Measurements from ENCODE around the gene CABP2. TPM values are rescaled to one million over a fixed set of nuclear protein-coding genes. Genes with fewer than 3 reads are reported as not detected.
"Not testable (repeated sequence)": the region's sequence is repeated elsewhere in the genome, so short reads cannot be mapped to it uniquely, and the experiment has no call there.

The CABP2 gene
- total and polyA plus RNA-seq, 8 donors: not detected

DNA sequence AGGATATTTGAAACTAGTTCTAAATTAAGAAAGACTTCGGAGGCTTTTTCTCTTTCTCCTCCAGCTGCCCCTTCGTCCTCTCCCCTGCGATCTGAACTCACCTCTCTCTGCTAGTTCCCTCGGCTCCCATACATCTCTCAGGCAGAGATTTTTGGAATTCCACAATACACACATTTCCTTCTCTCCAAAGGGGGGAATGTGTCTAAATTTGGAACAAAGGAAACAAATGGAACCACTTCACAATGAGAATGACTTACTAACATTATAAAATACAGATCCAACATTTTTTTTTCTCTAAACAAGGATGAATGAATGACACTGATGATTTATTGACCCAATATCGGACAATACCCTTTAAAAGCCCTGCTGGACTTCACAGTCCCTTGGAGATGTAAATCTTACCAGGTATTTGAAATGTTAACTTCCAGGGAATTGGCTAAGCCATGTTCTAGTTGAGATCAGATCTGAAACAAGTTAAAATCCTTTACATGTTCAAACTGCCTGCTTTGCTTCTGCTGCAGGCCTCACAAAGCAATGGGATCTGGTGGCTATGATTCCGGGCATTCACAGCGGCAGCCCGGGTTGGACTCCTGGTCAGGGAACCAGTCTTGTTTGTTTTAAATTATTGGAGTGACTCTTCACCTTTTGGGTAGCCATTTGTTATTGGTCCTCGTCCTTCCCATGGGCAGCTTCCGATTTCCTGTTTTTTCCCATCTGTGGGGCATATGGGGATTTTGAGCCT is 39.9 kb upstream of the CABP2 start:
- Histone ChIP-seq H3K4me1 (no peaks in the 10 kb centered on the region), H3K9me3 (no peaks in the 10 kb centered on the region), H3K4me3 (no peak overlapping the region), H3K27me3 (peaks cover 0 to 7% of the 10 kb centered on the region in 2 donors), H3K27ac (no peak overlapping the region), H3K36me3 (no peaks in the 10 kb centered on the region)
- DNase-seq (no peak), ATAC-seq (no peak)
- intact Hi-C loops (cut with DNase I): no loop called here
- TF ChIP-seq, protein P1, sequence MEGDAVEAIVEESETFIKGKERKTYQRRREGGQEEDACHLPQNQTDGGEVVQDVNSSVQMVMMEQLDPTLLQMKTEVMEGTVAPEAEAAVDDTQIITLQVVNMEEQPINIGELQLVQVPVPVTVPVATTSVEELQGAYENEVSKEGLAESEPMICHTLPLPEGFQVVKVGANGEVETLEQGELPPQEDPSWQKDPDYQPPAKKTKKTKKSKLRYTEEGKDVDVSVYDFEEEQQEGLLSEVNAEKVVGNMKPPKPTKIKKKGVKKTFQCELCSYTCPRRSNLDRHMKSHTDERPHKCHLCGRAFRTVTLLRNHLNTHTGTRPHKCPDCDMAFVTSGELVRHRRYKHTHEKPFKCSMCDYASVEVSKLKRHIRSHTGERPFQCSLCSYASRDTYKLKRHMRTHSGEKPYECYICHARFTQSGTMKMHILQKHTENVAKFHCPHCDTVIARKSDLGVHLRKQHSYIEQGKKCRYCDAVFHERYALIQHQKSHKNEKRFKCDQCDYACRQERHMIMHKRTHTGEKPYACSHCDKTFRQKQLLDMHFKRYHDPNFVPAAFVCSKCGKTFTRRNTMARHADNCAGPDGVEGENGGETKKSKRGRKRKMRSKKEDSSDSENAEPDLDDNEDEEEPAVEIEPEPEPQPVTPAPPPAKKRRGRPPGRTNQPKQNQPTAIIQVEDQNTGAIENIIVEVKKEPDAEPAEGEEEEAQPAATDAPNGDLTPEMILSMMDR (IDR thresholded peaks at IDR 0.05): no peak

DNA sequence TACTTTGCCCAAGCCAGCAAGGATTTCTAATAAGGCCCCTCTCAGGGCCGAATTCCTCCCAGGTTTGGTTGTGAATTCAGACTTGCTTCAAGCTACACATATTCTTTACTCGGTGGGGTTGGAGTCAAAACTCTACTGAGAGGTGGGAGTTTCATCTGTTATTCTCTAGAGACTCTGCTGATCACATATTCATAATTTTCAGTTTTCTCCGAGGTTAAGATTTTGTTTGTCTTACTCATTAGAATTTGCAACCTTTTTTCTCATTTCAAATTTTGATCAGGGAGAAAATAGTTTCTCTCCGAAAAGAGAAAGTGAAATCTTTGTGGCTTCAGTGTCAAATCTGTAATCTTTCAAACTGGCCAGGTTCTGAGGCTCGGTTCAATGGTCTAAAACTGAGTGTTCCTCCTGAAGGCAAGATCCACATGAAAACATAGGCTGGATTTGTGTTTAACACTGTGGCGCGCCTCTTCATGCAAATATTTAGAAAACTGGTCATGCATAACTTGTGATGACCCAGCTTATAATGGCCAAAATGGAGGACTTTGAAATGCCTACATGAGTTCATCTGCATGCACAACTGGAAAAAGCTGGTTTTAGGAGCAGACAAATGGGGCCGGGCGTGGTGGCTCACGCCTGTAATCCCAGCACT is 38.8 kb upstream of the CABP2 start:
- Histone ChIP-seq H3K4me1 (no peaks in the 10 kb centered on the region), H3K9me3 (no peaks in the 10 kb centered on the region), H3K27me3 (peaks cover 0 to 7% of the 10 kb centered on the region in 2 donors), H3K27ac (no peak overlapping the region), H3K36me3 (no peaks in the 10 kb centered on the region), H3K4me3 (no peak overlapping the region)
- TF ChIP-seq, protein P1 (IDR thresholded peaks at IDR 0.05): no peak
- intact Hi-C loops (cut with DNase I): no loop called here
- ATAC-seq (no peak), DNase-seq (no peak)

DNA sequence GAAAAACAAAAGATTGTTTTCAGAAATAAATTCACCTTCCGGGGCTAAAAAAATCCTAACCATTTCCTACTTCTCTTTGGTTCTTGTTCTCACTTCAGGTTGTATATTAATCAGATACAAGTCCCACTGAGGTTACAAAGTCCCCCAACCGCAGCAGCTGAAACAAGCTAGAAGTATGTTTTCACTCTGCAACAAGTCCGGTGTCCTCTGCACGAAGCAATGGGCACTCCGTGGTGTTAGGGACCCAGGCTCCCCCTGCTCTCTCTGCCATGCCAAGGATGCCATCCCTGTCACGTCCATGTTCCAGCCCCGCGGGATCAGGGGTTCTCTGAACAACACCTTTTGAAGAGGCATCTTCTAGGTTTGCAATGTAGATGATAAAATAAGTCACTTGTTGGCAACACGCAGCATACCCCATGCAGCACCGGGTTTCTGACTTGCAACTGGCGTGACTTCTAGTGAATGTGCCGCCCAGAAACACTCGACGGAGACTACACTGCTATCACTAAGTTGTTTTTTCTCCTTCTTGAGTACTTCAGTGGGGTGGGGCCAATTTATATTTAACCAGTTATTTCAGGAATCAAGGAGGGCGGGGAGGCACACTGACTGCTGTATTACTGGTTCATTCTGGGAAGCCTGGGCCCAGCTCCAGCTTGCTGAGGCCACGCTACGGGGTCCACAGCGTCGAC is 35.0 kb upstream of the CABP2 start:
- no peaks in the 10 kb centered on the region for H3K4me1 ChIP-seq
- H3K36me3 ChIP-seq: no peaks in the 10 kb centered on the region
- peak; percentile 87 for ATAC-seq
- peak overlapping the region; percentile 57 to 67 for H3K27ac ChIP-seq
- TF ChIP-seq, protein P1 (IDR thresholded peaks at IDR 0.05): no peak
- intact Hi-C loops (cut with DNase I): no loop called here
- H3K27me3 ChIP-seq: peaks cover 0 to 7% of the 10 kb centered on the region in 2 donors
- no peak overlapping the region for H3K4me3 ChIP-seq
- peak in 2 of 4 donors; percentile 70 to 74 for DNase-seq
- H3K9me3 ChIP-seq: no peaks in the 10 kb centered on the region

DNA sequence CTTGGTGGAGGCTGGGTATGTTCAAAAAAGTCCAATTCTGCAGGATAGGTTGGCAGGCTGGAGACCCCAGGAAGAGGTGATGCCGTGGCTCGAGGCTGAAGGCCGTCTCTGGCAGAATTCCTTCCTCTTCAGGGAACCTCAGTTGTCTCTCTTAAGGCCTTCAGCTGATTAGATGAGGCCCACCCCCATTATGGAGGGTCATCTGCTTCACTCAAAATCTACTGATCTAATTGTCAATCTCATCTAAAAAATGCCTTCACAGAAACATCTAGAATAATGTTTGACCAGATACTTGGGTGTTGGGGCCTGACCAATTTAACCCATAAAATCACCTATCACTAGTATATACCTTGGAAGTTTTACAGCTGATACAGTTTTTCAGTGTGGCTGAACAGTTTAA is 33.0 kb upstream of the CABP2 start:
- Histone ChIP-seq H3K4me3 (no peak overlapping the region), H3K9me3 (peaks cover 0 to 6% of the 10 kb centered on the region in 2 donors), H3K27ac (no peak overlapping the region), H3K4me1 (no peaks in the 10 kb centered on the region), H3K36me3 (no peaks in the 10 kb centered on the region), H3K27me3 (peaks cover 0 to 7% of the 10 kb centered on the region in 2 donors)
- TF ChIP-seq, protein P1 (IDR thresholded peaks at IDR 0.05): no peak
- intact Hi-C loops (cut with DNase I): no loop called here
- DNase-seq (no peak), ATAC-seq (no peak)

DNA sequence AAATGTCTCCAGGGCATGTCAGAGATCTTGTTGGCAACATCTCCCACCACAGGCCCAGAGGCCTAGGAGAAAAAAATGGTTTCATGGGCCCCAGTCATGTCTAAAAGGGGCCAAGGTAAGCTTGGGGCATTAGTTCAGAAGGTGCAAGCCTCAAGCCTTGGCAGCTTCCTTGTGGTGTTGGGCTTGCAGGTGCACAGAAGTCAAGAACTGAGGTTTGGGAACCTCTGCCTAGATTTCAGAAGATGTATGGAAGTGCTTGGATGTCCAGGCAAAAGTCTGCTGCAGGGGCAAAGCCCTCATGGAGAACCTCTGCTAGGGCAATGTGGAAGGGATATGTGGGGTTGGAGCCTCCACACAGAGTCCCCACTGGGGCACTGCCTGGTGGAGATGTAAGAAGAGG is 28.5 kb upstream of the CABP2 start:
- ATAC-seq; H3K36me3 ChIP-seq; H3K9me3 ChIP-seq; intact Hi-C loops (cut with DNase I); H3K4me3 ChIP-seq; H3K27ac ChIP-seq; H3K27me3 ChIP-seq; DNase-seq; H3K4me1 ChIP-seq: not testable (repeated sequence)
